Muscle of back (tissue), 13 donors: ENCODE results near the gene GPR161. TPM values are rescaled to one million over a fixed set of nuclear protein-coding genes. Genes with fewer than 3 reads are reported as not detected.
"Not testable (repeated sequence)": the region's sequence is repeated elsewhere in the genome, so short reads cannot be mapped to it uniquely, and the experiment has no call there.

ENCODE experiments used
- DNase-seq, 3 donors: peaks; one replicate each; pipeline versions ENCODE4 v3.0.0 to v3.0.0-alpha.2; 2013
- long read RNA-seq, 9 donors: transcript quantifications; one replicate each; lab custom pipeline, GENCODE V29; 2026
- polyA plus RNA-seq, 10 donors: library from polyadenylated mRNA; unstranded; fragments of 120-200 nt; gene quantifications; one replicate each; pipeline ENCODE4 v1.2.1, GENCODE V29; 2013; ENCODE audit not compliant: insufficient read length in 10 of 10

The GPR161 gene, protein sequence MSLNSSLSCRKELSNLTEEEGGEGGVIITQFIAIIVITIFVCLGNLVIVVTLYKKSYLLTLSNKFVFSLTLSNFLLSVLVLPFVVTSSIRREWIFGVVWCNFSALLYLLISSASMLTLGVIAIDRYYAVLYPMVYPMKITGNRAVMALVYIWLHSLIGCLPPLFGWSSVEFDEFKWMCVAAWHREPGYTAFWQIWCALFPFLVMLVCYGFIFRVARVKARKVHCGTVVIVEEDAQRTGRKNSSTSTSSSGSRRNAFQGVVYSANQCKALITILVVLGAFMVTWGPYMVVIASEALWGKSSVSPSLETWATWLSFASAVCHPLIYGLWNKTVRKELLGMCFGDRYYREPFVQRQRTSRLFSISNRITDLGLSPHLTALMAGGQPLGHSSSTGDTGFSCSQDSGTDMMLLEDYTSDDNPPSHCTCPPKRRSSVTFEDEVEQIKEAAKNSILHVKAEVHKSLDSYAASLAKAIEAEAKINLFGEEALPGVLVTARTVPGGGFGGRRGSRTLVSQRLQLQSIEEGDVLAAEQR
- polyA plus RNA-seq = 10 to 100 TPM; 10.4 to 18.2 (median 11.9) TPM
- long read RNA-seq, donor 1 = 0 reads
- long read RNA-seq, donor 2 = 0 reads
- long read RNA-seq, donor 3 = 0 reads
- long read RNA-seq, donor 4 = 0 reads
- long read RNA-seq, donor 5 = 0 reads
- long read RNA-seq, donor 6 = 0 reads
- long read RNA-seq, donor 7 = 0 reads
- long read RNA-seq, donor 8 = 0 reads
- long read RNA-seq, donor 9 = 0 reads

GRCh38 chr1:168136709-168137514, at the start of gene GPR161:
GPR161 (minus strand) TSS chr1:168136930; CDS start chr1:168104850, 32,080 bp downstream.
- DNase-seq = peak; percentile 41 to 90 (median 58)

DNA sequence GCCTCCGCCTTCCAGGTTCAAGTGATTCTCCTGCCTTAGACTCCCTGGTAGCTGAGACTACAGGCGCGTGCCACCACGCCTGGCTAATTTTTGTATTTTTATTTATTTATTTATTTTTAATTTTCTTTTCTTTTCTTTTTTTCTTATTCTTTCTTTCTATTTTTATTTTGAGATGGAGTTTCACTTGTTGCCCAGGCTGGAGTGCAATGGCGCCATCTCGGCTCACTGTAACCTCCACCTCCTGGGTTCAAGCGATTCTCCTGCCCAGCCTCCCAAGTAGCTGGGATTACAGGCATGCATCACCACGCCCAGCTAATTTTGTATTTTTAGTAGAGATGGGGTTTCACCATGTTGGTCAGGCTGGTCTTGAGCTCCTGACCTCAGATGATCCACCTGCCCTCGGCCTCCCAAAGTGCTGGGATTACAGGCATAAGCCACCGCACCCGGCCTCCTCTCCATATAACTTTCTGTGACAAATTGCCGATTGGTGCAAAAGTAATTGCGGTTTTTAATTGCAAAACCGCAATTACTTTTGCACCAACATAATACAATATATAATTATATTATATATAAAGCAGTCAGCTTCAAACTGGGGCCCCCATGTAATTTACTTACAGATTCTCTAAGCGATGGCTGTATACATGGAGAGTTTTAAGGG, 44.5 kb upstream of the GPR161 start:
- not testable (repeated sequence) for DNase-seq

- peak in 2 of 3 donors; percentile 6 to 32 for DNase-seq
Measured at GRCh38 chr1:168180148-168180524, 43.4 kb upstream of the GPR161 start.

GRCh38 chr1:168179438-168180147, 42.9 kb upstream of the GPR161 start:
- DNase-seq = peak in 2 of 3 donors; percentile 7 to 16

DNA sequence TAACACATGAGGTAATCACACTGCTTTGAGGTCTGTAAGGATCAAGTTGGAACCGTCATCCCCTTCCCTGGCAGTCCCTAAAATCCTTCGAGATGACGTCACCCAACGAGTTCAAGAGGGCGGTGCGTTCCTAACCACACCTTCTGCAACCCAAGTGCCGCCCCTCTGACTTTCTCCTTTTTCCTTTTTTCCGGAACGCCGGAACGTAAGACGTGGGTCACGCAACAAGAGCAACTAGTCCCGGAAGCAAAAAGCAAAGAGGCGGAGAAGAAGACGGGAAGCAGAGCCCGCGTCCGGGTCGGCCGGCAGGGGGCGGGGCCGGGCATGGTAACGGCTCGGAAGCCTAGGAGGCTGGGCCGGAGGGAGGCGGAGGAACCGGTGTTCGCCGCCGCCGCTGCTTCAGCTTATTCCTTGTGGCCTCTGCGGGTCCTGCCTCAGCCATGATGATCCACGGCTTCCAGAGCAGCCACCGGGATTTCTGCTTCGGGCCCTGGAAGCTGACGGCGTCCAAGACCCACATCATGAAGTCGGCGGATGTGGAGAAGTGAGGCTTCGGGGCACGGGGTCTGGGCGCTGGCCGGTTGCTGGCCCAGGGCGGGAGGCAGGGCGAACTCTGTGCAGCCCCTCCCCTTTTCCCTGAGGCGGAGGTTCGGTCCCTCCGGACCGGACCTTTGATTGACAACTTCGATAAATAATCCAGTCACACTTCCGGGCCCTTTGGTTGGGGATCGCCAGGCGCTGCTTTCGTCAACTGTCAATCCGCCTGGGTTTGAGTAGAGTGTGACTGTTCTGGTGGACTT, 42.1 kb upstream of the GPR161 start, which contains the start of gene TIPRL:
Gene TIPRL, plus strand, starts transcription at position 325 of the 800 bp plus-strand sequence. Its CDS starts 116 bp downstream, at position 441.
- DNase-seq = peak; percentile 97 to 99 (median 98)

DNA sequence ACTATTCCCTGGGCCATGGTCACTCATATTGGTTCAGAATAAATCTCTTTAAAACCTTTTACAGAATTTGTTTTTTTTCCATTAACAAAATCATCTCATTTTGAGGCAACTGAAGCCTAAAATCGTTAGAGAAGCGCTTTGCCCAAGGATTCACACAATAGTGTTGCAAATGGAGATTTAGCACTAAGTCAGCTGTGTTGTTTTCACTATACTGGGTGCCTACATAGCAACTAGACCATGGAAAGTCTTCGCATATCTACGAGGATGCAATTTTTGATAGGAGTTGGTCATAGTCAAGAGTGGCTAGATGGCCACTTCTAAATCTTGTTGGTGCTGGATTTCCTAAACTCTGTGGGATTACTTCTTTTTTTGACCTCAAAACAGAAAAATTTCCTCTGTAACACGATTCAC, 41.5 kb upstream of the GPR161 start:
- no peak for DNase-seq

DNA sequence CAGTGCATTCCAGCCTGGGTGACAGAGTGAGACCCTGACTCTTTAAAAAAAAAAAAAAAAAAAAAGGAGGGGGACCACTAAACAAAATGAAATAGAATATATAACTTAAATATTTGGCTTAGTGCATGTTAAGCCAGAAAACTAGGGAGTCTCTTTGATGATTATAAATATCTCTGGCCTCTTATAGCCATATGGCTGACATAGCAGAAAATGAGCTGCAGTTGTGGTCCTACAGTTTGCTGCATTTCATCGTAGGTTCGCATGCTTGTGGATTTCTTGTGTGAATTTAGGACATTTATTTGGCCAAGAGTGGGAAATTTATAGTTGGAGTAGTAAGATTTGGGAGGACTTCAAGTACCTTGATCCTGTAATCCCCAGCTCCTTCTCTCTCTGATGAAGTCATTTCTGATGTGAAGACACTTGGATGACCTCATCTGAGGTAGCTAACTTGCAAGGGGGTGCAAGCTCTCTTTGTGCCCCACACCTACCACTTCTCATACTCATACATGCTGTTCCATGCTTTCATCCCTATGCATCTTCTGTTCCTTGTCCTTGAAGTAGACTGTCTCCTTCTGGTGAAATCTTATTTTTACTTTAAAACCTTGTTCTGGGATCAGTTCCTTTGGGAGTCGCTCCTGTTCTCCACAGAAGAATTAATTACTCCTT, 35.7 kb upstream of the GPR161 start:
- DNase-seq = no peak

GRCh38 chr1:168170564-168171508, 34.1 kb upstream of the GPR161 start:
- DNase-seq = no peak

DNA sequence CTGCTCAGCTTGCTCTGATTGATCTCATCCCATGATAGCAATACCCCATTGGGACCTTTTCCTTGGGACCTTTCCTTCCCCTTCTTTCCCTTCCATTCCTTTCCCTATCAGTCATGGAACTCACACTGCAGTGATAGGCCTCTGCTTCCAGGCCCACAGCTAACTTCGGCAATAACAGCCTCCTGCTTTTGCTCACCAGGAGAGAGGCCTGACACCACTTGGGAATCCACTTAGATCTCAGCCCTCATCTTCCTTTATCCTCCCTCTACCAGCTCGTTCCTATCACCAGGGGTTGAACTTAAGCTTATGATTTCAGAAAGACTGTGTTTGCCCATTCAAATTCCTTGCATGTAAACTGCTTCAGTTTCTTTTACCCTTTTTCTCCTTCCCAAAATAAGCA, 31.1 kb upstream of the GPR161 start:
- DNase-seq = no peak

DNA sequence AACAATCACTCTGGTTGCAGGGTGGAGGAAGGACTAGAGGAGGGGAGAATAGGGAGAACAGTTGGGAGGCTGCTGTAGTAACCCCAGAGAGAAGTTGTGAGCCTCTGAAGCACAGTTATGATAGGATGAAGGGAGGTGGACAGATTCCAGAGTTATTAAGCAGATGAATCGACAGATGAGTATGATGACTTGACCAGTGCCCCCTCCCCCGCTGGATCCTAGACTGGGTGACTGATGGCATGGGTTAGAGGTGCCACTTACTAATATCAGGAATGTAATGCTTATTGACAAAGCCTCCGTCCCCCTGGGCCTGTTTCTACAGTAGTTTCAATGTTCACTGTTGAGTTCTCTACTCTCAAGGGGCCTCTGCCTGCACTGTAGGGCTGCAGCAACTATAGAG, 28.0 kb upstream of the GPR161 start:
- no peak for DNase-seq

GRCh38 chr1:168163670-168164069, 26.9 kb upstream of the GPR161 start:
- no peak for DNase-seq

DNA sequence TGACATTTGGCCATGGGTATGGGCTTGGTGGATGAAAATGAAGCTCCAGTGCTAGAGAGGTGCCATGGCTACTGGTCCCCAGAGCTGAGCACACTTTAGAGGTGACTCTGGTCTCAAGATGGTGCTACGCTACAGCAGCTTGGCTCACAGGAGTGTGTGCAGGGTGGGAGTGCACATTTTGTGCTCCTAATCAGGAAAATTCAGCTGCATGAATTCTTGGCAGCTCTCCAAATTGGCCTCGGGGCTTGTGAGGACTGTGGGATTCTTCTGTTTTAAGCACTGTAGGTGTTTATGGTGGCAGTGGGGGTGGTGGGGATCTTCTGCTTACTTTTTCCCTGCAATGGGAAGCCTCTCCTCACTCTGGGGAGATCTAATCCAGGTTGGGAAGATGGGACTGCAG, 24.7 kb upstream of the GPR161 start:
- no peak for DNase-seq

DNA sequence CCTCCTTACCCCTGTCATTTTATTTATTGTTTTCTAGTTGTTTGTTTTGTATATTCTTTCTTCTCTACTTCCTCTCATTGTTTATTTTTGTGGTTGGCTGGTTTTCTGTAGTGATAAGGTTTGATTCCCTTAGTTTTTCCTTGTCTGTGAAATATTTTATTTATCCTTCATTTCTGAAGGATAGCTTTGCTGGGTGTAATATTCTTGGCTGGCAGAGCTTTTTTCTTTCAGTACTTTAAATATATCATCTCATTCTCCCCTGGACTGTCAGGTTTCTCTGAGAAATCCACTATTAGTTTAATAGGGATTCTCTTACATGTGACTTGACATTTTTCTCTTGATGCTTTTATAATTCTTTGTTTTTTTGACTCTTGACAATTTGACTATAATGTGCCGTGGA, 23.2 kb upstream of the GPR161 start:
- no peak for DNase-seq

GRCh38 chr1:168159251-168159650, 22.5 kb upstream of the GPR161 start:
- DNase-seq = no peak

DNA sequence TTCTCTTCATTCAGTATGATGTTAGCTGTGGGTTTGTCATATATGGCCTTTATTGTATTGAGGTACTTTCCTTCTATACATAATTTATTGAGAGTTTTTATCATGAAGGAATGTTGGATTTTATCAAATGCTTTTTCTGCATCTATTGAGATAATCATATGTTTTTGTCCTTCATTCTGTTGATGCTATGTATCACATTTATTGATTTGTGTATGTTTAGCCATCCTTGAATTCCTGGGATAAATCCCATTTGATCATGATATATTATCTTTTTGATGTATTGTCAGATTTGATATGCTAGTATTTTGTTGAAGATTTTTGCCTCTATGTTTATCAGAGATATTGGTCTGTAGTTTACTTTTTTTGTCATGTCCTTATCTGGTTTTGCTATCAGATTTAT, 20.9 kb upstream of the GPR161 start:
- no peak for DNase-seq

- DNase-seq = no peak
Measured at GRCh38 chr1:168155910-168156309, 19.2 kb upstream of the GPR161 start.

GRCh38 chr1:168154707-168155106, 18.0 kb upstream of the GPR161 start:
- not testable (repeated sequence) for DNase-seq

- DNase-seq = no peak
Measured at GRCh38 chr1:168151935-168152334, 15.2 kb upstream of the GPR161 start.
